ENCODE results near the gene NXT1.
"Not testable (repeated sequence)": the region's sequence is repeated elsewhere in the genome, so short reads cannot be mapped to it uniquely, and the experiment has no call there.

The NXT1 gene

DNA sequence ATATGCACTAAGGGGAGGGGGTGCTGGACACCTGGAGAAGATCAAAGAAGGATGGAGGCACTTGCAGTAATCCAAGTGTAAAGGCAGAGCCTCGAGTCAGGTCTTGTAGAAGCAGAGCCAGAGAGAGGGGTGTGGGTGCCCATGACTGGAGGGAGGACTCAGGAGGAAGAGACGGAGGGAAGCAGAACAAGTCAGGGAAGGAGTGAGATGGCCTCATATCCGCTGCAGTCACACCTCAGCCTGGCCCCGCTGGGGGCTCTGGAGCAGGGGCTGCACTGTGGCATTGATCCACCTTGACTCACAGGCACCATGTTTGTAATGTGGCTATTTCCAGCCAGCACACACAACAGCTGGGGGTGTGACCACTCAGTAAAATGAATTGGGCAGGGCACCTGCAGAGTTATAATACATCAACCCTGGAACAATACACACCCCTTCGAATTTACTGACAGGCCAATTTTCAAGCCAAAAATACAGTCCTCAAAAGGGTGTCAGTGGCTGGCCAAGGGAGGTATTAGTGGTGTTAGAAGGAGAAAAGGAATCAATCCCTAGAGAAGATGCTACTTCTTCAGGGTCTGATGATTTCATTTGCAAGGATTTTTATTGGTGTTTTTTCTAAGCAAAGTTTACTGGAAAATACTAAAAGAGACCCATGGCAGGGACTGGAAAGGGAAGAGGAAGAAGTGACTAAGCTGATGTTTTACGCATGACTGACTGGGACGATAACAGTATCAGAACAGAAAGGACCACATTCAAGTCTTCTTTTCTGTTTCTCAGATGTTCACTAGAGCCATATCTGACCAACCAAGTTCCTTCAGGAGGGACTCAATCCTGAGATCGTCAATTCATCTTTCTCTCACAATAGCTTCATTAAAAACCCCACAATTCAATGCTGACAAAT lies 18.9 kb upstream of the NXT1 start:
- DNase-seq, result no peak

DNA sequence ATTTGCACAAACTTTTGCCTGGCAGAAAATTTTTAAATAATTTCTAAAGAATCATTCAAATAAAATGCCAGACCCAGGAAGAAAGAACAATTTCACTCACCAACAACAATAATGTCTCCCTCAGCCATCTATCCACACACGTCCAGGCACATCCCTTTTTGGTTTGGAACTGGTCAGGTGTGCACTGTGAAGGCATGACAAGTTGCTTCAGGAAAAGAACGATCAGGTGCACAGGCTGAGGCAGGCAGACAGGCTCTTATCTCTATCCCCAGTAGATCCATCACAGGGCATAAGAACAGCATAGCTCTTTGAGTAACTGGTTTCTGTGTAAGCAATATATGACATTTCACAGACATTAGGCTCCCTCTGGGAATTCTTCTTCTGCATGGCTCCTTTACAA lies 18.1 kb upstream of the NXT1 start:
- no peak for DNase-seq

DNA sequence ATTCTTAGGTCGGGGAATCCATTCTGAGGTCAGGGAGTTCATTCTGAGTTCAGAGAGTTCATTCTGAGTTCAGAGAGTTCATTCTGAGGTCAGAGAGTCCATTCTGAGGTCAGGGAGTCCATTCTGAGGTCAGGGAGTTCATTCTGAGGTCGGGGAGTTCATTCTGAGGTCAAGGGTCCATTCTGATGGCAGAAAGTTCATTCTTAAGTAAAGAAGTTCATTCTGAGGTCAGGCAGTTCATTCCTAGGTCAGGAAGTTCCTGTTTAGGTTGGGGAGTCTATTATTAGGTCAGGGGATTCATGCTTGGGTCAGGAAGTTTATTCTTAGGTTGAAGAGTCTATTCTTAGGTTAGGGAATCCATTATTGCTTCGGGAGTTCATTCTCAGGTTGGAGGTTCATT lies 16.5 kb upstream of the NXT1 start:
- no peak for DNase-seq

DNA sequence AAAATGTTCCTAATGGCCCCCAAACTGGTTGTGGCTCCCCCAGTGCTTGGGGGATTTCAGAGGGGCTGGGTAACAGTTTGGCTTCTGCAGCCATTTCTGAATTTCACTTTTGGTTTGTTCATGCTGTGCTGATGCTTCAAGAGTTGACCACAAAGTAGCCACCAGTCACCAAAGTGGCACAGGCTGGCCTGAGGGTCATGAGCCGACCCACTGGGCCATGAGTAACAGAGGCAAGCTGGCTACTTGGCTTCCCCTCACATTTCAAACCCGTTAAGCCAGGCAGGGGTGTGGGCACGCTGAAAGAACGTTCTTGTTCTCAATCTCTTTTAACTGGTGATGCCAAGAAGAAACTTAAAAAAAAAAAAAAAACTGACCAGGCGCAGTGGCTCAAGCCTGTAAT lies 15.1 kb upstream of the NXT1 start:
- DNase-seq, result no peak

DNA sequence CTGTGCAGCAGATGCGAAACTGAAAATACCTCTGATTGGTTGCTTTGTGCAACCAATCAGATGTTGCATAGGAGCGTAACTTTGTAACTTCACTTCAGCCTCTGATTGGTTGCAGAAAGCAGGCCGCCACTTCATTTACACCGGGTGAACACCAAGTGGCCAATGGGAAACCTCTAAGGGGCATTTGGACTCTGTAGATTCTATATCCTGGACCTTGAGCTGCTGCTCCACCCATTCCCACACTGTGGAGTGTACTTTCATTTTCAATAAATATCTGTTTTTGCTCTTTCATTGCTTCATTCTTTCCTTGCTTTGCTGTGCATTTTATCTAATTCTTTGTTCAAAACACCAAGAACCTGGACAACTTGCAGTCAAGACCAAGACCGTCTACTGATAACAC lies 14.1 kb upstream of the NXT1 start:
- no peak for DNase-seq

- no peak for DNase-seq
These were observed 13.3 kb upstream of the NXT1 start for GRCh38 chr20:23337312-23337711.

DNA sequence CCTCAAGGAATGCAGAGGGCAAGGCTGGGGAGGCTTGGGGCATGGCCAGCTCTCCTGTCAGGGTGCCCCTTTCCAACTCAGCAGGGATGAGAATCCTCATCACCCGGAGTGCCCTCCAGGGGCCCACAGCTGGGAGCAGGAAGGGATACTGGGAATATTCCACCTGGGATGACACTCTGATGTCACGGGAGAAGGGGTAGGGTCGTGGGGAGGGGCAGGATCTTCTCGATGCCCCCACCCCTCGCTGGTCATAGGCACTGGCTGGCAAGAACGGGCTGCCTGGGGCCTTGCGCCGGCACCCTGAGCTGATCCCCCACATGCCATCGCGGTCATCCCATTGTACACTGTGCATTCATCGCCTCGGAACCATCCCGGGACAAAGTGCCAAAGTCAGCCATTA lies 10.6 kb upstream of the NXT1 start:
- no peak for DNase-seq

GRCh38 chr20:23340524-23340923 lies 10.1 kb upstream of the NXT1 start:
- peak; percentile 17 for DNase-seq

- DNase-seq, result no peak
These were observed 9.5 kb upstream of the NXT1 start for GRCh38 chr20:23341073-23341472.

DNA sequence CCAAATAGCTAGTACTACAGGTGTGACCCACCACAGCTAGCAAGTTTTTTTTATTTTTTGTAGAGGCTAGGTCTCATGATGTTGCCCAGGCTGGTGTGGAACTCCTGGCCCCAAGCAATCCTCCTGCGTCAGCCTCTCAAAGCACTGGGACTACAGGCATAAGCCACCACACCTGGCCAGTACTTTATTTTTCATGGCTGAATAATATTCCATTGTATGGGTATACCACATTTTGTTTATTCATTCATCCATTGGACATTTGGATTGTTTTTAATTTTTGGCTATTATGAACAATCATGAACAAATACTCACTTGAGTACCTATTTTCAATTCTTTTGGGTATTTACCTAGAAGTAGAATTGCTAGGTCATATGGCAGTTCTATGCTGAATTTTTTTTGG lies 7.0 kb upstream of the NXT1 start:
- DNase-seq, result no peak

GRCh38 chr20:23344336-23344735 lies 6.3 kb upstream of the NXT1 start:
- DNase-seq, result no peak

- DNase-seq, result no peak
These were observed 4.6 kb upstream of the NXT1 start for GRCh38 chr20:23346002-23346401.

DNA sequence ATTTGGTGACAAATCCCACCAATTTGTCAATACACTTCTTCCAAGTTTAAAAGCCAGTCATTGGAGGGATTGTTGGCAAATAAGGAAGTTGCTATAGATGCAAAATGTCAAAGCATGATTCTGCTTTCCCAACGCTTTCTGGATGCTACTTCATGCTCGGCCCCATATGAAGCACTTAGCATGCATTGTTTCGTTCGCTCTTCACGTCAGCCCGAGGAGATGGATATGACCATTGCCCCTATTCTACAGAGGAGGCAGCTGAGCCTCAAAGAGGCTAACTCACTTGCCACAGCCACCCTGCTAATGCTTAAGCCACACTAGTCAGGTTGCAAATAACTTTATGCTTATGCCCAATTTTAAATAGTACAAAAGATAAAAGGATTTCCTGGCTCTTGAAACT lies 2.8 kb upstream of the NXT1 start:
- no peak for DNase-seq

DNA sequence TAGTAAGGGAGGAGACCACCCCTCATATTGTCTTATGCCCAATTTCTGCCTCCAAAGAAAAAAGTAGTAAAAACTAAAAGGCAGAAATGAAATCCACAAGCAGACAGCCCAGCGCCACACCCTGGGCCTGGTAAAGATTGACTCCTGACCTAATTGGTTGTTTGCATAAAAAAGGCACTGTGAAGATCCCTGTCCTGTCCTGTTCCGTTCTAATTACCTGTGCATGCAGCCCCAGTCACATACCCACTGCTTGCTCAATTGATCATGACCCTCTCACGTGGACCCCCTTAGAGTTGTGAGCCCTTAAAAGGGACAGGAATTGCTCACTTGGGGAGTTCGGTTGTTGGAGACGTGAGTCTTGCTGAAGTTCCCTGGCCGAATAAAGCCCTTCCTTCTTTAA lies 2.1 kb upstream of the NXT1 start:
- DNase-seq, result not testable (repeated sequence)

- peak; percentile 28 for DNase-seq
These were observed 1.0 kb upstream of the NXT1 start for GRCh38 chr20:23349338-23350195.

GRCh38 chr20:23350904-23351838 lies 580 bp downstream of the NXT1 start:
- peak; percentile 23 for DNase-seq

DNA sequence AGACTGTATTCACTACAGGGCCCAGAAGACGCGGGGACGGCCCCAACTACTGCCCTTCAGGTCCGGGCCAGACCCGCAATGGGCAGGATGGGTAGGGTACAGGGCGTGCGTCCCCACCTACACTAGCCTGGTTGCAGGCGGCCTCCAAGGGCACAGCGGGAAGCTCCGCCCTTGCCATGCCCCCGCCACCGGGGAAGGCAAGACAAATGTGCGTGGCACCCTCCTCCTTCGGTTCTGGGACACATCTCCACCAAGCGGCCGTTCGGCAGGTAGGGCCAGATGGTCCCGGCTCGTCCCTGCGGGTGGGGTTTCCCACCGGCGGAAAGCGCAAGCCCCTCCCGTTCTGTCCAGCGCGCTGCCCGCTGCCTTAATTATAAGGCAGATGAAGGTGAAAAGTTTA lies 5.6 kb downstream of the NXT1 start:
- no peak for DNase-seq

GRCh38 chr20:23357767-23358562 lies 7.4 kb downstream of the NXT1 start:
- peak; percentile 94 for DNase-seq

GRCh38 chr20:23358563-23358906 lies 7.9 kb downstream of the NXT1 start:
- DNase-seq, result no peak

- DNase-seq, result no peak
These were observed 8.5 kb downstream of the NXT1 start for GRCh38 chr20:23358923-23359593.

- peak; percentile 1 for DNase-seq
These were observed 9.9 kb downstream of the NXT1 start for GRCh38 chr20:23360531-23360930.

DNA sequence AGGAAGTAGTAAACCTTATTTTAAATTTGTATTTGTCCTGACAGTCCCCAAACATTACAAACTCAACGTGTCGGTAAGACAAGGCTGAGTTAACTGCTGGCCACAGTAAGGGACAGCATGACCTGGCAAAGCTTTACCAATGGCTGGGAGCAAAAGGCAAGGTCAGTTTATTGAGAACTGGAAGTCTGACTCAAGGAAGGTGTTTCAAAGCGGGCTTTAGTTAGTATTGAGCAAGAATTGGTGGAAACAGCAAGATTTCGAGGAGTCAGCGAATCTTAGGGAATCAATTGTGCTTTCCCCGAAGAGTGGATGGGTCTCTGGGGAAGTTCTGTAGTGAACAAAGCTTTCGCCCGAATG lies 10.5 kb downstream of the NXT1 start:
- DNase-seq, result no peak

Measured in DMS79 treated with DMSO at 0.1 percent for 48 hours (cell line).